Natural killer cell (primary cell): ENCODE results near the gene PPP1R18. TPM values are rescaled to one million over a fixed set of nuclear protein-coding genes. Genes with fewer than 3 reads are reported as not detected.

Experiments
- ATAC-seq, 3 donors: fragments of 150-1000 bp in 2 of 3; fragments of 200-7000 bp in 1 of 3; cut with Tn5 transposase; 1 replicate in 1 of 3; 2 replicates in 2 of 3; pipeline ENCODE4 v1.10.0; 2021; ENCODE audit warnings: mild to moderate bottlenecking in 2 of 3, moderate library complexity in 2 of 3
- DNase-seq, 2 donors: peaks; one replicate each; pipeline versions ENCODE4 v3.0.0 to v3.0.0-alpha.2; 2013 to 2021; ENCODE audit warnings: mixed read lengths in 1 of 2
- H3K27ac ChIP-seq: one replicate; pipeline ENCODE4 v1.5.1; 2013; ENCODE audit warnings: mild to moderate bottlenecking, low read length
- H3K27me3 ChIP-seq: one replicate; pipeline ENCODE4 v1.6.1; 2013; ENCODE audit warnings: low read length; ENCODE audit not compliant: control insufficient read depth, insufficient read depth
- H3K36me3 ChIP-seq: one replicate; pipeline ENCODE4 v1.6.1; 2013; ENCODE audit warnings: low read length; ENCODE audit not compliant: control insufficient read depth, insufficient read depth
- H3K4me1 ChIP-seq: one replicate; pipeline ENCODE4 v1.6.1; 2013; ENCODE audit warnings: low read length; ENCODE audit not compliant: control insufficient read depth, insufficient read depth
- H3K4me3 ChIP-seq: one replicate; pipeline ENCODE4 v1.5.1; 2013; ENCODE audit warnings: low read length
- H3K9me3 ChIP-seq: one replicate; pipeline ENCODE4 v1.6.1; 2013; ENCODE audit warnings: low read length; ENCODE audit not compliant: control insufficient read depth, insufficient read depth
- H3K27ac Mint-ChIP-seq, 2 donors: one replicate each; pipeline ENCODE4 v1.8.0; 2022; ENCODE audit warnings: mild to moderate bottlenecking in 2 of 2, mixed read lengths in 2 of 2, moderate library complexity in 1 of 2
- H3K27me3 Mint-ChIP-seq, 2 donors: one replicate each; pipeline ENCODE4 v1.8.0; 2022; ENCODE audit warnings: low read depth in 2 of 2, mixed read lengths in 2 of 2
- H3K36me3 Mint-ChIP-seq: one replicate; pipeline ENCODE4 v1.8.0; 2022; ENCODE audit warnings: mixed read lengths
- H3K4me1 Mint-ChIP-seq, 2 donors: one replicate each; pipeline ENCODE4 v1.8.0; 2022; ENCODE audit warnings: mixed read lengths in 2 of 2
- H3K4me3 Mint-ChIP-seq: one replicate; pipeline ENCODE4 v1.8.0; 2022; ENCODE audit warnings: mild to moderate bottlenecking, moderate library complexity, mixed read lengths
- H3K9me3 Mint-ChIP-seq, 2 donors: one replicate each; pipeline ENCODE4 v1.8.0; 2022; ENCODE audit warnings: mixed read lengths in 2 of 2
- CTCF ChIP-seq: fragments of 200-600 bp; IDR thresholded peaks from one replicate; pipeline ENCODE4 v1.8.0; 2022; ENCODE audit warnings: antibody characterized with exemption
- WGBS: methylation state at CpG from one replicate; pipeline ENCODE4 v1.1.7; 2013; ENCODE audit warnings: missing lambda C conversion rate; ENCODE audit not compliant: insufficient coverage; 5-methylcytosine and 5-hydroxymethylcytosine counted together
- intact Hi-C: fragments of 100-400 bp; cut with micrococcal nuclease; formaldehyde crosslinking; loops from one replicate; pipeline ENCODE4 v1.14.2; 2022
- total RNA-seq, 4 donors: library from RNA; stranded (reverse); fragments of 120-200 nt in 1 of 4; gene quantifications; one replicate each; pipeline versions ENCODE4 v1.2.3 to v1.2.4, GENCODE V29; 2013 to 2022

Gene PPP1R18
- total RNA-seq, 3 donors from 2014 or later (not counting 1 experiment from before 2014, with no cell fraction given) = 183 to 260 (median 219) TPM

DNA sequence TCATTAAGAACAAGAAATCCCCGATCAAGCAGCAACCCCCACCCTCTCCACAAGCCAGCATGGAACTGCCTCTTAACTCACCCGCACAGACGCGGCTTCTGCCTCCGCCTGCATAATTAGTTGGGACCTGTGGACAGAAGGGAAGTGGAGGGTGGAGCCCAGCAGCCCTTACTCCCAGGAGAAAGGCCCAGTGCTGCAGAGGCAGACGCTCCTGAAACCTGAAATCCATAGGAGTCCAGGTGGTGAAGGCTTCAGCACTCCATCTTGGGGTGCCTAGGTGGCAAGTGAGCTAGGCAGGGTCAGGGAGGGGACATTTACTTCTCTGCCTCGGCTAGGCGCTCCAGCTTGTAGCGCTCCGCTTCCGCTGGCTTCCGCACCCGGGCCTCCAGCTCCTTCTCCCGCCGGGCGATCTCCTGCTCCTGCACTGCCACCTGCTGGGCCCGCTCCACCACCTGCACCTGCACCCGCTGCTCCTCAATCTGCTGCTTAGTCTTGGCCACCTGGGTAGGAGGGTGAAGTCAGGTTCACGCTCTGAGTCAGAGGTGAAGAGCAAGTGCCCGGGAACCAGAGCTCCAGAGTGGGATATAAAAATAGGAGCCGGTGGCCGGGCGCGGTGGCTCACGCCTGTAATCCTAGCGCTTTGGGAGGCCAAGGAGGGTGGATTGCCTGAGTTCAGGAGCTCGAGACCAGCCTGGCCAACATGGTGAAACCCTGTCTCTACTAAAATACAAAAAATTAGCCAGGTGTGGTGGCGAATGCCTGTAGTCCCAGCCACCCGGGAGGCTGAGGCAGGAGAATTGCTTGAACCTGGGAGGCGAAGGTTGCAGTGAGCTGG, 44.4 kb upstream of the PPP1R18 start:
- Mint-ChIP-seq H3K36me3 (no peaks in the 10 kb centered on the region), H3K9me3 (no peaks in the 10 kb centered on the region), H3K4me1 (peaks cover 17% of the 10 kb centered on the region in 2 donors), H3K27ac (peak overlapping the region in 1 of 2 donors; percentile 63), H3K4me3 (no peak overlapping the region), H3K27me3 (no peaks in the 10 kb centered on the region)
- peak; percentile 33 for TF ChIP-seq CTCF
- WGBS = 35% methylated on average over 29 of the region's 30 CpGs
- intact Hi-C loops = no loop called here
- ATAC-seq = peak; percentile 80 to 94 (median 86)
- H3K36me3 ChIP-seq = peaks cover 57% of the 10 kb centered on the region
- H3K4me3 ChIP-seq = no peak overlapping the region
- no peaks in the 10 kb centered on the region for H3K27me3 ChIP-seq
- no peak overlapping the region for H3K27ac ChIP-seq
- DNase-seq = peak; percentile 45 to 91
- H3K9me3 ChIP-seq = no peaks in the 10 kb centered on the region
- H3K4me1 ChIP-seq = peaks cover 18% of the 10 kb centered on the region

- no peaks in the 10 kb centered on the region for H3K27me3 Mint-ChIP-seq
- peaks cover 23 to 35% of the 10 kb centered on the region in 2 donors for H3K4me1 Mint-ChIP-seq
- H3K27ac Mint-ChIP-seq = peak overlapping the region in 1 of 2 donors; percentile 27
These were observed 41.6 kb upstream of the PPP1R18 start for GRCh38 chr6:30727920-30728553.

GRCh38 chr6:30726506-30727413, 40.3 kb upstream of the PPP1R18 start:
- DNase-seq (no peak), ATAC-seq (no peak)
- Histone ChIP-seq H3K27ac (no peak overlapping the region), H3K9me3 (no peaks in the 10 kb centered on the region), H3K27me3 (no peaks in the 10 kb centered on the region), H3K36me3 (peaks cover 71% of the 10 kb centered on the region), H3K4me1 (peaks cover 30% of the 10 kb centered on the region), H3K4me3 (no peak overlapping the region)
- Mint-ChIP-seq H3K27me3 (no peaks in the 10 kb centered on the region), H3K36me3 (peaks cover 14% of the 10 kb centered on the region), H3K4me1 (peaks cover 36 to 48% of the 10 kb centered on the region in 2 donors), H3K27ac (peak overlapping the region; percentile 22 to 53), H3K4me3 (no peak overlapping the region), H3K9me3 (no peaks in the 10 kb centered on the region)
- WGBS = 89% methylated on average over 8 of the region's 11 CpGs
- TF ChIP-seq CTCF = no peak
- intact Hi-C loops = no loop called here

More at GRCh38 chr6:30727920-30728553, 41.6 kb upstream of the PPP1R18 start:
- DNase-seq (no peak), ATAC-seq (no peak)
- no peaks in the 10 kb centered on the region for H3K9me3 ChIP-seq
- no peak for TF ChIP-seq CTCF
- no peak overlapping the region for H3K4me3 ChIP-seq
- Mint-ChIP-seq H3K36me3 (peaks cover 14% of the 10 kb centered on the region), H3K4me3 (no peak overlapping the region), H3K9me3 (no peaks in the 10 kb centered on the region)
- H3K36me3 ChIP-seq = peaks cover 73% of the 10 kb centered on the region
- whole genome bisulfite sequencing = 57% methylated on average over 6 of the region's 7 CpGs
- peaks cover 19% of the 10 kb centered on the region for H3K4me1 ChIP-seq
- H3K27me3 ChIP-seq = no peaks in the 10 kb centered on the region
- intact Hi-C loops = no loop called here
- no peak overlapping the region for H3K27ac ChIP-seq
